Astrocyte (in vitro differentiated cells and primary cell): ENCODE data around the gene PROKR2. TPM values are rescaled to one million over a fixed set of nuclear protein-coding genes. Genes with fewer than 3 reads are reported as not detected.

ENCODE experiments used
- DNase-seq: peaks from one replicate; pipeline ENCODE4 v3.0.0-alpha.2; 2010; ENCODE audit warnings: low read depth
- FAIRE-seq: peaks from 2 replicates; lab custom pipeline; 2011; peaks lifted over from hg19 to GRCh38; lab: Jason Lieb, UNC
- H2AFZ ChIP-seq: 2 replicates; pipeline ENCODE4 v1.6.0; 2012; ENCODE audit warnings: low read depth, low read length, inconsistent platforms
- H3K27ac ChIP-seq: 2 replicates; pipeline ENCODE4 v1.5.1; 2011; ENCODE audit warnings: low read depth, low read length, inconsistent platforms
- H3K27me3 ChIP-seq: 2 replicates; pipeline ENCODE4 v1.6.0; 2011; ENCODE audit warnings: low read length, inconsistent platforms; ENCODE audit not compliant: insufficient read depth
- H3K36me3 ChIP-seq: 2 replicates; pipeline ENCODE4 v1.5.1; 2011; ENCODE audit warnings: low read length, inconsistent platforms; ENCODE audit not compliant: insufficient read depth
- H3K4me1 ChIP-seq: 2 replicates; pipeline ENCODE4 v1.5.1; 2011; ENCODE audit warnings: low read length, inconsistent platforms; ENCODE audit not compliant: insufficient read depth
- H3K4me2 ChIP-seq: 2 replicates; pipeline ENCODE4 v1.6.0; 2012; ENCODE audit warnings: low read length, inconsistent platforms
- H3K4me3 ChIP-seq: 2 replicates; pipeline ENCODE4 v1.5.1; 2011; ENCODE audit warnings: low read depth, mild to moderate bottlenecking, low read length, inconsistent platforms; ENCODE audit not compliant: insufficient read depth
- H3K79me2 ChIP-seq: 2 replicates; pipeline ENCODE4 v1.6.0; 2012; ENCODE audit warnings: mild to moderate bottlenecking, low read length, inconsistent platforms; ENCODE audit not compliant: insufficient read depth
- H3K9ac ChIP-seq: 2 replicates; pipeline ENCODE4 v1.6.0; 2012; ENCODE audit warnings: mild to moderate bottlenecking, low read length, inconsistent platforms
- H3K9me3 ChIP-seq: 2 replicates; pipeline ENCODE4 v1.5.1; 2012; ENCODE audit warnings: low read depth, mild to moderate bottlenecking, low read length, inconsistent platforms; ENCODE audit not compliant: insufficient read depth
- H4K20me1 ChIP-seq: 2 replicates; pipeline ENCODE4 v1.6.0; 2012; ENCODE audit warnings: low read length, inconsistent platforms; ENCODE audit not compliant: insufficient read depth
- H3K27ac Mint-ChIP-seq: one replicate; pipeline ENCODE4 v1.8.0; 2021; ENCODE audit warnings: mild to moderate bottlenecking, mixed read lengths; ENCODE audit not compliant: unreplicated experiment
- H3K27me3 Mint-ChIP-seq: one replicate; pipeline ENCODE4 v1.8.0; 2021; ENCODE audit warnings: low read depth, mixed read lengths; ENCODE audit not compliant: unreplicated experiment
- H3K36me3 Mint-ChIP-seq: one replicate; pipeline ENCODE4 v1.8.0; 2021; ENCODE audit warnings: low read depth, mixed read lengths; ENCODE audit not compliant: unreplicated experiment
- H3K4me1 Mint-ChIP-seq: one replicate; pipeline ENCODE4 v1.8.0; 2021; ENCODE audit warnings: low read depth, mixed read lengths; ENCODE audit not compliant: unreplicated experiment
- H3K4me3 Mint-ChIP-seq: one replicate; pipeline ENCODE4 v1.8.0; 2021; ENCODE audit warnings: mild to moderate bottlenecking, moderate library complexity, mixed read lengths; ENCODE audit not compliant: unreplicated experiment
- H3K9me3 Mint-ChIP-seq: one replicate; pipeline ENCODE4 v1.8.0; 2021; ENCODE audit warnings: mild to moderate bottlenecking, mixed read lengths; ENCODE audit not compliant: unreplicated experiment
- EZH2 ChIP-seq: IDR thresholded peaks from 2 replicates; pipeline ENCODE4 v1.6.1; 2012; ENCODE audit warnings: mild to moderate bottlenecking, low read length, inconsistent platforms; ENCODE audit not compliant: insufficient read depth
- total RNA-seq: library from RNA; stranded (reverse); gene quantifications from 2 replicates; pipeline ENCODE4 v1.2.1, GENCODE V29; 2021
- TF ChIP-seq, protein P1 (sequence below): IDR thresholded peaks from 2 replicates; pipeline ENCODE4 v1.5.1; 2011; ENCODE audit warnings: low read depth, mild to moderate bottlenecking, inconsistent platforms, low read length, moderate library complexity; ENCODE audit not compliant: insufficient read depth

Gene PROKR2
- total RNA-seq, 1 donor from 2014 or later = not detected

DNA sequence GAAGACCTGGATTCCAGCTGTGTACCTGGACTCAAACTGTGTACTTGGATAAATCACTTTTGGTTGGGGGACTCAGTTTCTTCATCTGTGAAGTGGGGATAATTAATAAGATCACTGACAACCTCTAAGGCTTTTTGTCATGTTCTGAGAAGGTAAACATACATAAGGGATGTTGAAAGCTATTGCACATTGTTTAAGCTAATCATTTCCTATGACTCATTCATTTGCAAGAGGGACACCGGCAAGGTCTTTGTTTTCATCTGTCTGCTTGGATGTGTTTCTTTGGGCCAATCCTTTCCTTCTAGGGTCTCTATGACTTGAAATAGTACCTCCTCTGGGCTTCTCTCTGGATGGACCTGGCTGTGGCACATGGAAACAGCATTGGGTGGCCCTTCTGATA lies 6.8 kb downstream of the PROKR2 start:
- Histone ChIP-seq H3K27me3 (peaks cover 3% of the 10 kb centered on the region), H3K27ac (no peak overlapping the region), H4K20me1 (no peaks in the 10 kb centered on the region), H3K4me2 (no peak overlapping the region), H3K9ac (no peak overlapping the region), H3K4me3 (no peak overlapping the region), H3K36me3 (no peaks in the 10 kb centered on the region), H3K79me2 (no peaks in the 10 kb centered on the region), H3K9me3 (no peaks in the 10 kb centered on the region), H3K4me1 (no peaks in the 10 kb centered on the region), H2AFZ (no peak overlapping the region)
- Mint-ChIP-seq H3K4me3 (no peak overlapping the region), H3K36me3 (no peaks in the 10 kb centered on the region), H3K4me1 (peaks cover 2% of the 10 kb centered on the region), H3K27me3 (peaks cover 21% of the 10 kb centered on the region), H3K9me3 (peaks cover 30% of the 10 kb centered on the region), H3K27ac (no peak overlapping the region)
- TF ChIP-seq, protein P1, sequence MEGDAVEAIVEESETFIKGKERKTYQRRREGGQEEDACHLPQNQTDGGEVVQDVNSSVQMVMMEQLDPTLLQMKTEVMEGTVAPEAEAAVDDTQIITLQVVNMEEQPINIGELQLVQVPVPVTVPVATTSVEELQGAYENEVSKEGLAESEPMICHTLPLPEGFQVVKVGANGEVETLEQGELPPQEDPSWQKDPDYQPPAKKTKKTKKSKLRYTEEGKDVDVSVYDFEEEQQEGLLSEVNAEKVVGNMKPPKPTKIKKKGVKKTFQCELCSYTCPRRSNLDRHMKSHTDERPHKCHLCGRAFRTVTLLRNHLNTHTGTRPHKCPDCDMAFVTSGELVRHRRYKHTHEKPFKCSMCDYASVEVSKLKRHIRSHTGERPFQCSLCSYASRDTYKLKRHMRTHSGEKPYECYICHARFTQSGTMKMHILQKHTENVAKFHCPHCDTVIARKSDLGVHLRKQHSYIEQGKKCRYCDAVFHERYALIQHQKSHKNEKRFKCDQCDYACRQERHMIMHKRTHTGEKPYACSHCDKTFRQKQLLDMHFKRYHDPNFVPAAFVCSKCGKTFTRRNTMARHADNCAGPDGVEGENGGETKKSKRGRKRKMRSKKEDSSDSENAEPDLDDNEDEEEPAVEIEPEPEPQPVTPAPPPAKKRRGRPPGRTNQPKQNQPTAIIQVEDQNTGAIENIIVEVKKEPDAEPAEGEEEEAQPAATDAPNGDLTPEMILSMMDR = no peak
- no peak for TF ChIP-seq EZH2
- FAIRE-seq = no peak
- no peak for DNase-seq

DNA sequence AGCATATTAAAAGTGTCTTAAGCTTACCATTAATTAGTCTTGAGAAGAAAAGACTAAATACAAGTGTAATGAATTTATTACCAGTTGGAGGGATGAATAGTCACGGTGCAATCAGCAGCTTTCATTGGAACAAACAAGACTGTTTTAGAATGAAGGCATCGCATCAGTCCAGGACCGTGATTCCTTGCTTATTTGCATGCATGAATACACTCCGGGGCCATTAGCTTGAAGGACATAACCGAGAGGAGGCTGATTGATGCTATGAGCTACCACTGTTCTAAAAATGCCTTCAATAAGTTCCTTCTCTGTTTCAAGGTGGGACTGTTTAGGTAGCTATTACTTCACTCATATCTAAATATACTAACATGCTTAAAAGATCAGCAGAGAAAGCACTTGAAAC lies 17.9 kb downstream of the PROKR2 start:
- Histone ChIP-seq H3K27me3 (peaks cover 3% of the 10 kb centered on the region), H3K4me1 (no peaks in the 10 kb centered on the region), H3K79me2 (no peaks in the 10 kb centered on the region), H3K36me3 (no peaks in the 10 kb centered on the region), H2AFZ (no peak overlapping the region), H3K9me3 (no peaks in the 10 kb centered on the region), H3K9ac (no peak overlapping the region), H4K20me1 (no peaks in the 10 kb centered on the region), H3K4me3 (no peak overlapping the region), H3K4me2 (no peak overlapping the region), H3K27ac (no peak overlapping the region)
- no peak overlapping the region for H3K27ac Mint-ChIP-seq
- no peak for DNase-seq
- no peak overlapping the region for H3K4me3 Mint-ChIP-seq
- peaks cover 33% of the 10 kb centered on the region for H3K27me3 Mint-ChIP-seq
- TF ChIP-seq, protein P1 = no peak
- no peak for TF ChIP-seq EZH2
- H3K4me1 Mint-ChIP-seq = no peaks in the 10 kb centered on the region
- no peaks in the 10 kb centered on the region for H3K36me3 Mint-ChIP-seq
- peaks cover 2% of the 10 kb centered on the region for H3K9me3 Mint-ChIP-seq
- no peak for FAIRE-seq

DNA sequence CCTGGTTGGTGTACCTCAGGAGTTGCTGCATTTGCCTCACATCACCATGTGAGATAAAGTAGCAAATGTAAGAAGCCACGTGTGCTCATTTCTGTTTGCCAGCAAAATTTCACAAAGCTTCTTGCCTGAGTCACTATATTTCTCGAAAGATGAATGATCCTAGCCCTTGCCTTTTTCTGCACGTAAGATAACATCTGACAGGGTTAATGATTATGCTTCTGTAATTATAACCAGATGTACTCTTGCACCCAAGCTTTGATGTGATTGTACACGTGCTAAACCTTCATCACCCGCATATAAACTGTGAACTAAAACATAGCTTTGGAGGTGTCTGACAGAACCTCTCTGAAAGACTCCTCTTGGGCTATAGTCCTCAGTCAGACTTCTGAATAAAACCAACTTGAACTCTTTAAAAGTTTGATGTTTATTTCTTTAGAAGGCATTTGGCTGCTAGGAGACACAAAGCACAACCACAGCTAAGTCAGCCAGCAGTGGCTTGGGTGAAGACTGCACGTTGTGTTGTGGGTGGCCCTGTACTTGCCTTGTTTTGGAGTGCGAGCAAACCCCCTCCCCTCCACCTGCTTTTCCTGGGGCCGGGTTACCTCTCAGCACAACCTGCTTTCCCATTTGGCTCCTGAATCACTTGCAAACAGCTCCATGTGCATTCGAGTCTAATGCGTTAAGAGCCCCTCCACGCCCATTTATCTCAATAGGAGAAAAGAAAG lies 19.3 kb downstream of the PROKR2 start:
- no peak overlapping the region for H3K4me3 ChIP-seq
- no peak overlapping the region for H3K9ac ChIP-seq
- DNase-seq (peak; percentile 19), FAIRE-seq (no peak)
- no peak overlapping the region for H2AFZ ChIP-seq
- no peak overlapping the region for H3K27ac ChIP-seq
- Mint-ChIP-seq H3K36me3 (no peaks in the 10 kb centered on the region), H3K9me3 (peaks cover 2% of the 10 kb centered on the region), H3K27ac (no peak overlapping the region), H3K27me3 (peaks cover 36% of the 10 kb centered on the region), H3K4me3 (no peak overlapping the region), H3K4me1 (no peaks in the 10 kb centered on the region)
- H3K4me1 ChIP-seq = no peaks in the 10 kb centered on the region
- no peaks in the 10 kb centered on the region for H3K9me3 ChIP-seq
- H3K36me3 ChIP-seq = no peaks in the 10 kb centered on the region
- peaks cover 3% of the 10 kb centered on the region for H3K27me3 ChIP-seq
- H3K4me2 ChIP-seq = no peak overlapping the region
- H4K20me1 ChIP-seq = no peaks in the 10 kb centered on the region
- TF ChIP-seq EZH2 = no peak
- TF ChIP-seq, protein P1 = no peak
- no peaks in the 10 kb centered on the region for H3K79me2 ChIP-seq
